HG03175 (cell line): Measurements from ENCODE around the gene SPANXN2.
"Not testable (repeated sequence)": the region's sequence is repeated elsewhere in the genome, so short reads cannot be mapped to it uniquely, and the experiment has no call there.

Experiments
- ATAC-seq: cut with Tn5 transposase; IDR thresholded peaks from one replicate; pipeline ENCODE4 v1.9.1; 2021; ENCODE audit warnings: mild to moderate bottlenecking, moderate library complexity; ENCODE audit not compliant: unreplicated experiment

SPANXN2 gene

GRCh38 chrX:143720652-143721051, at the start of gene SPANXN2:
SPANXN2 (minus strand) TSS chrX:143720752; CDS start chrX:143720668, 84 bp downstream.
- not testable (repeated sequence) for ATAC-seq

- no peak for ATAC-seq
These were observed 48.4 kb upstream of the SPANXN2 start for GRCh38 chrX:143768976-143769375.

- ATAC-seq: not testable (repeated sequence)
These were observed 47.2 kb upstream of the SPANXN2 start for GRCh38 chrX:143767789-143768188.

GRCh38 chrX:143757887-143758286, 37.3 kb upstream of the SPANXN2 start:
- ATAC-seq: no peak

- no peak for ATAC-seq
These were observed 36.8 kb upstream of the SPANXN2 start for GRCh38 chrX:143757375-143757774.

- no peak for ATAC-seq
These were observed 33.6 kb upstream of the SPANXN2 start for GRCh38 chrX:143754183-143754582.

- ATAC-seq: no peak
These were observed 13.3 kb upstream of the SPANXN2 start for GRCh38 chrX:143733866-143734265.

- ATAC-seq: no peak
These were observed 5.7 kb upstream of the SPANXN2 start for GRCh38 chrX:143726296-143726695.

- no peak for ATAC-seq
These were observed 19.1 kb downstream of the SPANXN2 start for GRCh38 chrX:143701460-143701859.

GRCh38 chrX:143694885-143695284, 25.7 kb downstream of the SPANXN2 start:
- ATAC-seq: no peak

- no peak for ATAC-seq
These were observed 37.1 kb downstream of the SPANXN2 start for GRCh38 chrX:143683486-143683885.

GRCh38 chrX:143674926-143675325, 45.6 kb downstream of the SPANXN2 start:
- no peak for ATAC-seq

GRCh38 chrX:143669395-143669794, 51.2 kb downstream of the SPANXN2 start:
- no peak for ATAC-seq

- no peak for ATAC-seq
These were observed 56.2 kb downstream of the SPANXN2 start for GRCh38 chrX:143664302-143664701.

- ATAC-seq: no peak
These were observed 56.8 kb downstream of the SPANXN2 start for GRCh38 chrX:143663755-143664154.
